ENCODE data around the gene RBM18. TPM values are rescaled to one million over a fixed set of nuclear protein-coding genes. Genes with fewer than 3 reads are reported as not detected.

Gene RBM18, protein sequence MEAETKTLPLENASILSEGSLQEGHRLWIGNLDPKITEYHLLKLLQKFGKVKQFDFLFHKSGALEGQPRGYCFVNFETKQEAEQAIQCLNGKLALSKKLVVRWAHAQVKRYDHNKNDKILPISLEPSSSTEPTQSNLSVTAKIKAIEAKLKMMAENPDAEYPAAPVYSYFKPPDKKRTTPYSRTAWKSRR
- total RNA-seq = 7.2 and 8.0 TPM in 2 replicates

DNA sequence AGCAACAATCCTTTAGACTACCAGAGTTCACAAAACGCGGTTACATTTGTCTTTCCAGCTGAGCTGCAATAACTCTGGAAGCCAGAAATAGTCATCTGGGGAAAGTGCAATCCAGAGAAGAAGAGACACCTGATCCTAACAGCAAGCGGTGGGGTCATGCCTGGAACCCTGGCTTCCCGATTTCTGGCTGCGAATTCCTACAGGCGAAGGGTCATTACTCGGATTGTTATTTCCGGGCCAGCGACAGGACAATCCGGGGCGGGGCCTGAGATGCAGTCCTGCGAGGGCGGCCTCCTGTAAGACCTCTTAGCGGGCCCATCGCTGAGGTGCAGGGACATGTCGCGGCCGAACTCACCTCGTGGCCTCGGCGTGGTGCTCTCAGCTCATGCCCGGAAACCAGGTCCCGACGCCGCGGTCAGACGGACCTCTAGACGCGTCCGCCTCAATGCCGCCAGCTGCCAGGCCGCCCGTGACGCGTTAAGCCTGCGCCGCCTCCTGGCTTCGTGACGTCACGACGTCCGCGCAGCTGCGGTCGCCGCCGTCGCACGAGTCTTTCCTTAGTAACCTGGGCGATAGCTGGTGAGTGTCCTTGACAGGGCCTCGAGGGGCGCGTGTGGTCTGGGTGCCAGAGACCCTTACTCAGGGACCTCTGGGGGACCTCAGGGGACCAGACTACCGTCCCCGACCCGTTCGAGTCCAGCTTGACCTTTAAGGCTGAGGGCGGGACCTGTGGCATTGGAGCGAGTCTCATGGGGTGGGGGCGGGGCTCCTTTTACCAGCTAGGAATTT is at the start of gene RBM18, which contains the start of gene MRRF:
TSS of gene RBM18 (minus strand) at position 481 of the 789 bp plus-strand sequence. CDS start 3,348 bp downstream, outside the sequence.
TSS of gene MRRF (plus strand) at position 523 of the 789 bp plus-strand sequence. CDS start 6,010 bp downstream, outside the sequence.

DNA sequence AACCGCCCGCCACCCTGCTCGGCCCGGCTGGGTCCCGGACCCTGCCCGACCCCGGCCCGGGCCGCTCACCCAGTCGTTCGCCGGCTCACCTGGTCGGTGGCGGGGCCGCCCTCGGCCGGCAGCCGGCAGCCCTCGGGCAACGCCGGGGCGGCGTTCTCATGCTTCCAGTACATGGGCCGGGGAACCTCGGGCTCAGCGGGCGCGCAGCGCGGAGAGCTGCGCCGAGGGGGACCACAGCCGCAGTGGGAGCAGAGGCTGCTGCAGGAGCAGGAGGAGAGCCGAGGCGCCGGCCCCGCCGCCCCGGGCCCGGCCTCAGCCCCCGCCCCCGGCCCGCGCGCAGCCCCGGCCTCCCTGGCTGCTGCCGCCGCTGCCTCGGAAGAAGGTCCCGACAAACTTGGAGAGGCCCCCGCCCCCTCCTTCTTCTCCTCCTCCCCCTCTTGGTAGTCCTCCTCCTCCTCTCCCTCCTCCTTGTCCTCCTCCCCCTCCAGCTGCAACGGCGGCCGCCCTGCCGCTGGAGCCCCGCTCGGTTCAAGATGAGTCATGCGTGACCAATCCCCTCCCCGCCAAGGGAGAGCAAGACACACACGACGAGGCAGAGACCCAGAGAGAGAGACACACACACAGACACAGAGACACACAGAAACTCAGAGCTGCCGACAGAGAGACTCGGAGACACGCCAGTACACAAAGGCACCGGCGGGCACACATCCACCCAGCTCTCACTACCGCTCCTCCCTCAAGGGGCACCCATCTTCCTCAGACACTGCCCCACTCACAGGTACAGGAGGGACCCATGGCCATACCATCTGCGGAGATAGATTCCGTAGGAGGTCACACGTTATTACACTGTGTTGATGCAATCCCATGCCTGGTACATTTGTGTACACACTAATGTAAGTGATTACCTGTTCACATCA is 35.8 kb downstream of the RBM18 start, which contains the start of gene LHX6:
TSS of gene LHX6 (minus strand) at position 390 of the 917 bp plus-strand sequence. CDS start at position 173, 217 bp downstream.

Other genes with a start within 250 kb of the RBM18 start
- 3.4 and 3.6 TPM in 2 replicates for gene TTLL11, start 171.5 kb downstream of the RBM18 start, total RNA-seq
- 29.3 and 37.2 TPM in 2 replicates for gene NDUFA8, start 105.1 kb downstream of the RBM18 start, total RNA-seq
- not detected in 2 replicates for gene MORN5, start 104.9 kb downstream of the RBM18 start, total RNA-seq
- not detected in 2 replicates for gene LHX6, start 35.9 kb downstream of the RBM18 start, total RNA-seq
- gene MRRF, start within 50 bp of the RBM18 start, total RNA-seq = 30.1 and 34.7 TPM in 2 replicates
- 52.2 and 54.6 TPM in 2 replicates for gene PTGS1, start 106.2 kb upstream of the RBM18 start, total RNA-seq
- gene OR1J1, start 213.1 kb upstream of the RBM18 start, total RNA-seq = not detected in 2 replicates
- 0.14 TPM in 1 of 2 replicates, not detected in the other for gene OR1J2, start 246.0 kb upstream of the RBM18 start, total RNA-seq